ENCODE measurements around the gene ACBD3.
"Not testable (repeated sequence)": the region's sequence is repeated elsewhere in the genome, so short reads cannot be mapped to it uniquely, and the experiment has no call there.

The ACBD3 gene

DNA sequence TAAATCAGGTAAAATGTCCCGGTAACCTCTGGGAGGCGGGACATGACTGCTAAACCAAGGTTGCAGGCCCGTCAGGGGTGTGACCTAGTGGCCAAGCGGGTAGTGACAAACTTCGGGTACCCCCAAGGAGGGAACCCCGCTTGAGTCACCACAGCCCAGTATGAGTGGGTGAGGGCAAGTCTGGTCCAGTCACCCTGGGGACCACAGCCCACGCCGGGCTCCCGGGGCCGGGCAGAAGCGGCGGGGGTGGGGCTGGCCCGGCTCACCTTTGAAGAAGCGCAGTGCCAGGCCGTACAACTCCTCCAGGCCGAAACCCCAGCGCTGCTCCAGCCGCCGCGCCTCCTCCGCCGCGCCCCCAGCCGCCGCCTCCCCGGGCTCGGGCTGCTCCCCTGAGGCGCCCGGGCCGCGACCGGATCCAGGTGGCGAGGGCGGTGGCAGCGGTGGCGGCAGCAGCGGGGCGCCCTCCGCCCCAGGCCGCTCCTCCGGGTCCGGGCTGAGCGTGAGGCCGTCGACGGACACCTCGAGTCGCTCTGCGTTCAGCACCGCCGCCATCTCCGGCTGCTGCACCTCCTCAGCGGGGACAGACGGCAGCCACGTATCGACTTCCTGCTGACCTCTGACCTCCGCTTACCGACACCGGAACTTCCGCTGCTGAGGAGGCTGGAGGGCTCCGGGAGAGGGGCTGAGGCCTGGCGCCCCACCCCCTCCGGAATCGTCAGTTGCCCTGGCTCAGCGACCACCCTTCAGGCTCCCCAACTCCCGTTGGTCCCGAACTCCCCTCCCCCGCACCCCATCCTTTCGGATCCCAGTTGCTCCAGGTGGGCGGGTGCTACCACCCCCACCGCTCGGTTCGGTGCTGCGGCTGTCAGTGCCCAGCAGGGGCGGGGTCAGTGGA, at the start of gene ACBD3:
Gene ACBD3 (minus strand): TSS at position 618 of the 895 bp plus-strand sequence. CDS start 66 bp downstream, at position 552.
- DNase-seq, result peak; percentile 93

DNA sequence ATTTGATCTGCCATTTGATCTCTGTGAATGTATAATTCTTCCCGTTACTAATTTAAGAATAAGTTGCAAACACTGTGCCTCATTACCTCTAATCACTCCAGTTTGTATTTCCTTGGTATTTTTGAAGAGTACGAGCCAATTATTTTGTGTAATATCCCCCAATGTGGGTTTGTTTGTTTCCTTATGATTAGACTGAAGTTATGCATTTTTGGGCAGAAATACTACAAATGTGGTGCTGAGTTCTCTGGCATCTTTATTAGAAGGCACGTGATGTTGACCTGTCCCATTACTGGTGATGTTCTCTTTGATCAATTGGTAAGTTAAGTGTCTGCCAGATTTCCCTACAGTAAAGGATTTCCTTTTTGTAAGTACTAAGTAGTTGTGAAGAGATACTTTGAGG, 47.3 kb upstream of the ACBD3 start:
- DNase-seq, result no peak

DNA sequence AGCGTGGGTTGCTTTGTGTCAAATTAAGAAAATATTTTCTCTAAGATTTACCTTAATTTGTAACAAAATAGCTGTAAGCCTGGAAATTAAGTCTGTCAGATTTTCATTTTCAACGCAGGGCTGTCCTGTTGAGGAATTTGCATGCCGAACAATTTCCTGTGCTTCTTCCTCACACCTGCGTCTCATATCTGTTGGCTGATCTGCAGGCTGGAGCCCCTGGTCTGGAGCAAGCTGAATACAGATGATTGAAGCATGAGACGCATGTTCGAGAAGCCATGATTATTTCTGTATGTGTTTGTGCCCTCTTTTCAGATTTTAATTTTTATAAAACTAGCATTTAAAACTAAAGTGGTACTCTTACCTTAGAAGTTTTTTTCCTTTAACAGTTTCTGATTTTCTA, 46.8 kb upstream of the ACBD3 start:
- no peak for DNase-seq

DNA sequence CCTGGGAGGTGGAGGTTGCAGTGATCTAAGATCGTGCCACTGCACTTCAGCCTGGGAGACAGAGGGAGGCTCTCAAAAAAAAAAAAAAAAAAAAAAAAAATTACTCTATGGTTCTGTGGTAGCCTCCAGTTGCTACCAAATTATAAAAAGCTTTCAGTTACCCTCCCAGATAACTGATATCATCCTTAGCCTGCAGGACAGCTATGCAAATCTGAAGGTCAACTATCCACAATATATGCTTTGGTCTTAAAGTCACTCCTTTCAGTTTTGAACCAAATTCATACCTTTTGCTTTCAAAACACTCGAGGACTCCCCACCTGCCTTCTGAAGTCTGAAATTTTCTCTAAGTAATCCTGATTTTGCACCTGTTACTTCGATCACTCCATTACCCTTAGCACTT, 40.1 kb upstream of the ACBD3 start:
- no peak for DNase-seq

DNA sequence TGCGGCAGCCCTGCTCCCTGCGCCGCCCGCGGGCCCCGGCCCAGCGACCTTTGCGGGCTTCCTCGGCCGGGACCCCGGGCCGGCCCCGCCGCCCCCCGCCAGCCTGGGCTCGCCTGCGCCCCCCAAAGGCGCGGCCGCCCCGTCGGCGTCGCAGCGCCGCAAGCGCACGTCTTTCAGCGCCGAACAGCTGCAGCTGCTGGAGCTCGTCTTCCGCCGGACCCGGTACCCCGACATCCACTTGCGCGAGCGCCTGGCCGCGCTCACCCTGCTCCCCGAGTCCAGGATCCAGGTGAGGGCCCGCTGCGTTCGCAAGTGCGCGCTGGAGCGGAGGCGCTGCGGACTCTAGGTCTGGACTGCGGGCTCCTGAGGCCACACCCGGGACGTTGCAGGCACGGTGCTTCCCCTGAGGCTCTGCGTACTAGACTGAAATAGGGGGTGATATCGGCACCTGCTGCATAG, 37.3 kb upstream of the ACBD3 start:
- peak; percentile 30 for DNase-seq

DNA sequence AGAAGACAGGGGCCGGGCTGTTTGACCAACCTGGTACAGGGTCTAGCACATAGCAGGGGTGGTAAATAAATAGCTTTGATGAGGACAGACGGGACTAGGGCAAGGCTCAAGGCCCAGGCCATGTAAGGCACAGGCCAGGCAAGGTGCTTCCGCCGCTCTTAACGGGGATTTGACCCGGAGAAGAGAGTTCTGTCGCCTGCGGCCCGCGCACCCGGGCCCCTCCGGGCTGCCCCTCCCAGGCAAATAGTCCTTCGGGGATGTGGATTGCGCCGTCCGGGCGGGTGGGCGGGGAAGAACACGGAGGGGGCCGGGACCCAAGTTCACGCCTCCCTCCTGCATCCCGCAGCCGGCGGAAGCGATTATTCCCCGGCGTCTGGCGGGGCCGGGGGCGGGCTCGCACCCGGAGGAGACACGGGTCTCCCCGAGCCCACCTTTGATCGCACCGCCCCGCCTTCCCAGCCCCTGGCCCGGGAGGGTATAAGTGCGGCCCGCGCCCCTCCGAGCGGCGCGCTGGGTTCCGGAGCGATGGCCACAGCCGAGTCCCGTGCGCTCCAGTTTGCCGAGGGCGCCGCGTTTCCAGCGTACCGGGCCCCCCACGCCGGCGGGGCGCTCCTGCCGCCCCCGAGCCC, 36.7 kb upstream of the ACBD3 start, which contains the start of gene MIXL1:
Gene MIXL1 (plus strand): TSS at position 508 of the 629 bp plus-strand sequence. CDS start 18 bp downstream, at position 526.
- DNase-seq, result no peak

DNA sequence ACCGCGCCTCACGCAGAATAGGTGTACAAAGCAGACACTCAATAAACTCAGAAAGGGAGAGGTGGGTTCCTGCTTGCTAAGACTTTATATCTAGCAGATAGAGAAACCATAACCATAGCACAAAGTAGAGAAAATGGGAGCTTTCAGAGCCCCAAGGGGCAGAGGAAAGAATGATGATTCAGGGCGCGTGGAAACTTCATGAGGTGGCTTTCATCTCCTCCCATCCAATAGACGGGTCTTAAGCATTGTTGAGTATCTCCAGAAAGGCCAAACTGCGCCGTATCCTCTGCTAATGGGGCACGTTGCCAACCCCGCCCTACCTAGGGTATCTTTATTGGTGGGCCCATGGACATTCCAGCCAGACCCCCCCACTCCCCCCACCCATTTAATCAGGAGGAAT, 36.1 kb upstream of the ACBD3 start:
- no peak for DNase-seq

DNA sequence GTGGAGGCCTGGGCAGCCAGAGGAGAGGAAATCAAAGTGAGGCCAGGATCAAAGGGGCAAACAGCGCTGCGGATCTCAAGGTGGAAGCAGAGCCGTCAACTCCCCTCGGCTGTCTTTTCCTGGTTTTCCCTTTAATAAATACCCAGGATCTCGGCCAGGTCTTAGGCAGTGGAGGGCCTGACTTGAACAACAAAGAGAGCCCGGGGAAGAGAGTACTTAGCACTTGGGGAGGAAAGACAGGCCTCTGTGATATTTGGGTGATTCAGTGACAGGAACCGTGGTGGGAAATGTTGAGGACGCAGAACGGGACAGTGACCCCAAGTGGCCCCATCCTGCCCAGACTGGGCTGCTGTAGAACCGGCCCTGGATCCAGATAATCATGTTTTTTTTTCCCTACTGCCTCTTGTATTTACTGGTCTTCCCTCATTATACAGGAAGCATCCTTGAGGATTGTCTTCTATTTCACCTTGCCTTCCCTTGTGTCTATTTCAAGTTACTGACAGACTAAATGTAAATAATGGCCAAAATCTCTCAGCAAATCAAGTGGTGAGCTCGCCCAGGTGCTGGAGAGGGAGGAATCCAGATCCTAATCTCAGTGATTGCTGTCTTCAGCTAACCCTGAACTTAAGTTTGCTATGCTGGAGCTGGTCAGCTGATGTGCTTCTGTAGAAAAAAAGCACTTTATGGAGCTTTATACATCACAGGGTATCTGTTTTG, 34.1 kb upstream of the ACBD3 start:
- no peak for DNase-seq

DNA sequence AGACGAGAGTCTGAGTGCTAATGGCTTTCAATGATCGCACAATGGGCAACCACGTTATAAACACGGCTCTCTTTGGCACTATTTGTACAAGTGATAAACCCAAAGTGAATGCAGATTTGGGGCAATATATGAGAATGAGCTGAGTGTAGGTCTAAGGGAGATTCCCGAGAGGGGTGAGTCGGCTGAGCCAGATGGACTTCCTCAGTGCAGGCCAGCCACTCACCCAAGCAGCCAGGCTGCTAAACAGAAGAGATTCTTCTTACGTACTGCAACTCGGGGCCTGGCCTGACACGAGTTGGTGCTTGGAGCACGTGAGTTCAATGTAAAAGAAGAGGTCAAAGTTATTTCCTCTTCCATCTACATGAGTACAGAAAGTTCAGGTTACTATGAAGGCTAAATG, 30.7 kb upstream of the ACBD3 start:
- no peak for DNase-seq

DNA sequence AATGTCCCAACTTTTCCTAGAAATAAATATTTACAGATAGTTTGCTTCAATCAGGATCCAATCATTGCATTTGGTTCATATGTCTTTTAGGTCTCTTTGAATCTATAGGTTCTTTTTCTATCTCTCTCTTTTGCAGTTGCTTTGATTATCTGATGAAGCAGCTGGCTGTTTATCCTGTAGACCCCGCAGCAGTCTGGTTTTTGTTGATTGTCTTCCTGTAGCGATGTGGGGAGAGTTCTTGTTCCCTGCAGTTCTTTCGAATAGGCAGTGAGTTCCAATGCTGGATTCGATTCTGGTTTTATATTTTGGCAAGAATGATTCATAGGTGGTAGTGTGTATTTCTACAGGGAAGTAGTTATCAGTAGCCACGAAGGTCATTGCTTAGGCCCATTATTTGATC, 29.5 kb upstream of the ACBD3 start:
- no peak for DNase-seq

DNA sequence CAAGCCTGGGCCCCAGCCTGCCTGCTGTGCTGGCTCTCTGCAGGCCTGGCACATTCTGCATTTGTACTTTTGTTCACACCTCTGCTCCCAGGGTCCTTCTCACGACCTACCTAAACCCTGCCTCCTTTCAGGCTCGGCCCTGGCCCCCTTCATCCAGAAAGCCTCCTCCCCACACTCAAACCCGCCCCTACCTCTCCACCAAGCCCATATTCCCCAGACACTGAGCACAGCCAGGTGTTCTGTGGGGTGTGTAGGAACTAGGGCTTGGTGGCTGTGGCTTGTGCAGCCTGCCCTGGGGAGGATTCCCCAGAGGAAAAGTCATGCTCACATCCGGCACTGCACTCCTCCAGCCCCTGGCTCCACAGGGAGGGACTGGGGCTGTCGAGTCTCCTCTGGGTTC, 28.7 kb upstream of the ACBD3 start:
- DNase-seq, result no peak

DNA sequence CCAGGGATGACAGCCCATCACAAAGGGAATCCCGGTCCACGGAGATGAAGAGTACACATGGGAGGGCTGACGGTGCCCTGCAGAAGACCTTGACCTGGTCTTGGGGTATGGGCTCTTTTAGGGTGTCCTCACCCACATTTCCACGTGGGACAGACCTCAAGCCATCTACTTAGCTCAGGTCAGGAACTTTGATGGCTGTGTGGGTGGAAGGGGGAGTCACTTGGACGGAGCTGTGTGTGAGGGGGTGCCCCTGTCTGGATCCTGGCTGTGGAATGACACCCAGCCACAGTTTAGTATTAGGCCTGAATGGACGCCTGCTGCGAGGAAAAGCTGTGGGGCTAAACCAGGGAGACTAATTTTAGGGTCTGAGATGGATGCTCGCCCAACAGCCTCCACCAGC, 26.0 kb upstream of the ACBD3 start:
- DNase-seq, result no peak

DNA sequence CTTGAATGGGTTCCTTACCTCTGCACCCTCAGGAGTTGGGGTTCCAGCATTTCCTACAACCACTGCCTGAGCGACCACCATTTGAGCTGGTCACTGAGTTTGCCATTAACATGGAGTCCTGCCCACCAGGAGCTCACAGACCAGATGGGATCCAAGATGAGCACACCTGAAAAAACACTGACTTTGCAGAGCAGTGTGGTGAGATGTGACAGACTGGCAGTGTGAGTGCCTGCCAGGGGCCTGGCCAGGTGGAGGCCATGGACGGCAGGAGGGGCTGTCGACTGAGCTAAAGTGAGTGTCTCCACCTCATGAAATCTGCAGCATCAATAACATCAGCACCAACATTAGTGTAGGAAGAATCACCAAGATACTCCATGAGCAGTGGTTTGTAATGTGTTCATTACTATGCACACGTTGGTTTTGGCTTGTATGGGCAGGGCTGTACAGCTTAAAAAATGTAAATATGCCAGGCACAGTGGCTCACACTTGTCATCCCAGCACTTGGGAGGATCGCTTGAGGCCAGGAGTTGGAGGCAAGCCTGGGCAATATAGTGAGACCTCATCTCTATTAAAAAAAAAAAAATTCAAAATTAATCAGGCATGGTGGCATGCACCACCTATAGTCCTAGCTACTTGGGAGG, 24.8 kb upstream of the ACBD3 start:
- no peak for DNase-seq

DNA sequence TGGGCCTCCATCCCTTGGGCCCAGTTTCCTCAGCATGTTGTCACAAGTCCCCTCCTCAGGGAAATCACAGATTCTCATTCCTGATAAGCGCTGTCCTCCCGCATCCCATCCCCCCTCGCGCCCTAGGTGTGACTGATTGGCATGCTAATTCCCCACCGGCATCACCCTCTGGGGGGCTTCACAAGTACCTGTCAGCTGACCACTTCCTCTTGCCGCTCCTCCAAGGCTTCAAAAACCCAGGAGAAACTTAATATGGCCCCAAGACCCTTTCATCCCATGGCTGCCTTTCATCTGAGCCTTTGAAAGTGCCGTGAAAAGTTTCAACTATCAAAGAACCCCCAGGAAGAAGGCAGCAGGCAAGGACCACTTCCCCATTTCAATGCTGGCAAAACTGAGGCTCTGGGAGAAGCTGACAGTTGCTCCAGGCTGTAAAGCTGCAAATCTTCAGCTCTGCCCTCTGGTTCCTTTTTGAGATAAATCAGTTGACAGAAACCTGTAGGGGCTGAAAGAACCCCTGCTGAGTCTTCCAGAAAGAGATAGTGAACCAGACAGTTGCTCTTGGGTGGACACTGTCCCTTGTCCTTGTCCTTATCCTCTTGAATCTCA, 24.1 kb upstream of the ACBD3 start:
- DNase-seq, result no peak

DNA sequence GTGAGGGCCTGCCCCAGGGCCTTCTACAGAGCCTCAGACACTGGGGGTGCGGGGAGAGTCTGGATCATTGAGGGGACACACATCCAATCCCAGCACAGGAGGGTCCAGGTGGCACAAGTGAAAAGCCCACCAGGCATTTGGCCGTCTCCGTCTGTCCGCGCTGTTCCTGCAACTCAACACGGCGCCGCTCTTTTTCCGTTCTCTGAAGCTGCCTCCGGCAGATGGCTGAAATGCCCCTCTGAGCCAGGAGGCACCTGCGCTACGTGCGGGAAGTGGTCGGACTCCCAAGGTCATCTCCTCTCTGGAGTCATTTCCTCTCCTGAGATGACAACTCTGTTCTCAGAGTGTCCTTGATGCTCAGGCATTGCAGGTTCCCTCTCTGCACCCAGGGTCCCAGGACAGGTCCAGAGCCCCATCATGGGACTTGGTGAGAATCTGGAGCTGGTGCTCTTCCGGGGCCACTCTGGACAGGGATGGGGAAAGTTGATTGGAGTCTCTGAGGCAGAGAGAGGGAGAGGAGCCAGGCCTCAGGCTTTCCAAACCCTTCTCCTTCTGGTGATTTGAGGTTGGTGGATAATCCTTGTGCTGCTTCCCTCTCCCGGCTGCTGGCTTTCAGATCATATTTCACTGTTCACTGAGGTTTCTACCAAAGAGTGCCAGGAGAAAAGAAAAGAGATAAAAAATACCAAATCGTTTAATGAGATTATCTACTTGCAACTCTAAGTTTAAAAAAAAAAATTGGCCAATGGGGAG, 22.9 kb upstream of the ACBD3 start:
- no peak for DNase-seq

DNA sequence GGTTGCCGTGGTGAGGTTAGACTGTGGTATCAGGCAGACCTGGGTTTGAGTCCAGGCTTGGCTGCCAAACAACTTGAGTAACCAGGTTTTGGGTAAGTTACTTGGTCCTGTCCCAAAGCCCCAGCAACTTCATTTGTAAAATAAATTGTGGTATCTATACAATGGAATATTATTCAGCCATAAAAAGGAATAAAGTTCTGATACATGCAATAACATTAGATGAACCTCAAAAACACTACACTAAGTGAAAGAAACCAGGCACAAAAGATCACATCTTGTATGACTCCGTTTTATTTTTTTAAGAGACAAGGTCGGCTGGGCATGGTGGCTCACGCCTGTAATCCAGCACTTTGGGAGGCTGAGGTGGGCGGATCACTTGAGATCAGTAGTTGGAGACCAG, 20.5 kb upstream of the ACBD3 start:
- no peak for DNase-seq

DNA sequence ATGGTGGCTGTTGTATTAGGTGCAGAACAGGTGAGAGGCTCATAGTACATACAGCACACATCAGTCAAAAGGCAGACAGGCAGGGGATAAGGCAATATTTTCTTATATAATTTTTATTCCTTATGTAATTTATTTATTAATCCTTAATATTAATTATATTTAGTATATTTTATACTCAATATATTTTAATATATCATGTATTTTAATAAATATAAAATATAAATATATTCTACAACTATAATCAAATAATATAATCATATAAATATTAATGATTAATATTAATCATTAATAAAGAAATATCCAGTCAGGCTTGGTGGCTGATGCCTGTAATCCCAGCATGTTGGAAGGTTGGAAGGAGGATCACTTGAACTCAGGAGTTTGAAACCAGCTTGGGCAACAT, 17.7 kb upstream of the ACBD3 start:
- DNase-seq, result no peak

DNA sequence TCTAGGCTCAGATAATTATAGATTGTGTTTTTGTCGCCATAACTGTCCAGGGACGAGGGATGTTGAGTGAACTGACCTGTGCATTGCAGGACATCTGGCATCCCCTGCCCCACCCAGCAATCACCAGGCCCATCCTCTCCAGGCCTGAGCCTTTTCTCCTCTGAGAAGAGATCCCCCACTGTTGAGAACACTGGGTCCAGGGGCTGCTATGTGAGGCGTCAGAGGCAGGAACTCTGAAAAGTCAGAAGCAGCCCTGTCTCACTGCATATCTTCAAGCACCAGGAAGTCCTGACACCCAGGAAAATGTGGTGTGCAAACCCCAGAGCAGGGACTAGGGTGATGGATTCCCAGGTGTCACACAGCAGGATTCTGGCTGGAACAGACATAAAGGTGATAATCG, 17.1 kb upstream of the ACBD3 start:
- no peak for DNase-seq

DNA sequence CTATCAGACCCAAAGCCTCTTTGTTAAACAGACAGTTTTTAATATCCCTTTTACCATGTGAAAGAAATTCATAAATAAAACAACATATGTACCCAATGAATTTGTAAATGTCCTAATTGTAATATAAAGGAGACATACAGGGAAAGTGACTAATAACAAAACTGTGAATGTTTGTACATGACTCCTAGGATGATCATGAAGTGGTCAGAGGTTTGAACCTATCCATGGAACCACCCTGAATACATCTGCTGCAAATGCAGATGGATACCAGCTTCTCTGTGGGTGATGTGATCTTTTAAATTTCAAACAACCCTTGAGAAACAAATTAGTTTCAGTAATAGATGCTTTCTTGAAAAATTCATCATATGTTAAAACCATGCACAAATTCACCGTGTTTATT, 16.7 kb upstream of the ACBD3 start:
- DNase-seq, result no peak

DNA sequence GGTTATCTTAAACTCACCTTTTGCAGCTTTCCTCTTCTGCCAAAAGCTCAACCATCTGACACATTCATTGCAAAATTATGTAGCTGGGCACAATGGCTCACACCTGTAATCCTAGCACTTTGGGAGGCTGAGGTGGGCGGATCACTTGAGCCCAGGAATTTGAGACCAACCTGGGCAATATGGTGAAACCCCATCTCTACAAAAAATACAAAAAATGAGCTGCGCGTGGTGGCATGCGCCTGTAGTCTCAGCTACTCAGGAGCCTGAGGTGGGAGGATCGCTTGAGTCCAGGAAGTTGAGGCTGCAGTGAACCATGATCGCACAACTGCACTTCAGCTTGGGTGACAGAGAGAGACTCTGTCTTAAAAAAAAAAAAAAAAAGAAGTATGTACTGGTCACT, 16.1 kb upstream of the ACBD3 start:
- not testable (repeated sequence) for DNase-seq

DNA sequence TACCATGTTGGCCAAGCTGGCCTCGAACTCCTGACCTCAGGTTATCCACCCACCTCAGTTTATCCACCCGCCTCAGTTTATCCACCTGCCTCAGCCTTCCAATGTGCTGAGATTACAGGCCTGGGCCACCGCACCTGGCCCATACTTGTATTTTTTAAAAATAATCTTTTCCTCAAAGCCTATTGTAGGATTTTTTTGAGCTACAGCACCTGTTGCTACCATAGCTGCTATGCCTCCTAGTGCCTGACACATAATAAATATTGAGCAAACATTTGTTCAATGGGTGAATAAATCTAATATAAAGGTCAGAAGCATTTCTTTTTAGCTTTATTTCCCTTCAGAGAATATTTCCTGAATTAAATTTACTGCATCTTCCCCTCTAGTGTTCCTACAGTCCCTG, 15.7 kb upstream of the ACBD3 start:
- no peak for DNase-seq

DNA sequence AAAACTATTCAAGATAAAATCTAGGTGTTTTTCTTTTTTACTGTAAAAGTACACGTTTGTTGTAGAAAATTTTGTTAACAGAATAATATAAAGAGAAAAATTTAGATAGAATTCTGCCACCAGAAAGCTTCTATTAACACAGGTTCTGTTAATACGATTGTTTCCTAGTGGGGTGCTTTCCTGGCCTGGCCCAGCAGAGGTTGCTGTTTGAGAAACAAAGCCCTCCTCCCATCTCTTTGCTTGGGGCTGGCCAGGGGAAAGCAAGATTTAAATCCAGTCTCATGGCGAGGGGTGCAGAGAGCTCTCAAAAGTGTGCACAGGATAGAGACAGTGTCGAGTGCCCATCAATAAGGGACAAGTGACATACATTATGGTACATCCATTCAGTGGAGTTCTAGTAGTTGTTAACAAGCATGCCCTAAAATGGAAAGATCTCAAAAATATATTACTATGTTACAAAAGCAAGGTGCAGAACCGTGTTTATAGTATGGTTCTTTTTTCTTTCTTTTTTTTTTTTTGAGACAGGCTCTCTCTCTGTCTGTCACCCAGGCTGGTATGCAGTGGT, 14.6 kb upstream of the ACBD3 start:
- peak; percentile 48 for DNase-seq

All from RPMI8226 (cell line).